ENCODE results near the gene CRYBB1. TPM values are rescaled to one million over a fixed set of nuclear protein-coding genes. Genes with fewer than 3 reads are reported as not detected.

CRYBB1 gene
- polyA plus RNA-seq, 1 of the 3 experiments (the other 2 are of a cell fraction) = 0.05 TPM

DNA sequence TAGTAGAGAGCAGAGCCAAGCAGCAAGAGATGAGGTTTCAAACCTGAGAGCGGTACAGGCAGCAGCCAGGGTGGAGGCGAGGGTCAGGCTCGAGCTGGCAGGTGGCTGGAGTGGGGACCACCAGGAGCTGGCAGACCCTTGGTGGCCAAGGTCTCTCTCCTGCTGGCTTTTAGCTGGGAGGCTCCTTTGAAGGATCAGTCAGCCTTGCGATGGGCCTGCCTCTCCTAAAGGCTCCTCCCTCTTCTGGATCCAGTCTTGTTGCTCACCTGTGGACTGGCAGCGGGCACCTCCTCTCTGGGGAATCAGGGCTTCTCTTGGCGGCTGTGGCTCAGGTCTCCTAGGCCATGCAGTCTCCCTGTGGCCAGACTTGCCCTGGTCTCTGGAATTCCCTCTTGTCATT lies 52.6 kb downstream of the CRYBB1 start:
- Histone ChIP-seq H3F3A (replicated peaks; ENCODE audit: insufficient read depth) (no peaks in the 10 kb centered on the region), H2AFZ (ENCODE audit: low read depth) (no peak overlapping the region), H3K27ac (ENCODE audit: low read depth in 2 of 2, low read length in 1 of 2) (no peak overlapping the region), H3K4me2 (no peak overlapping the region), H3K4me1 (ENCODE audit: control insufficient read depth in 1 of 2, insufficient read depth in 2 of 2, low read depth in 1 of 2, low read length in 1 of 2) (no peaks in the 10 kb centered on the region; a peak in 1 of 4 replicates), H3K36me3 (replicated peaks in 1 of 2; ENCODE audit: control insufficient read depth in 1 of 2, insufficient read depth in 2 of 2, low read length in 1 of 2) (no peaks in the 10 kb centered on the region), H3K9ac (no peak overlapping the region), H3K27me3 (ENCODE audit: insufficient read depth) (no peaks in the 10 kb centered on the region), H4K20me1 (ENCODE audit: insufficient read depth) (no peaks in the 10 kb centered on the region), H3K9me3 (no peaks in the 10 kb centered on the region), H3K9me2 (no peaks in the 10 kb centered on the region), H3K4me3 (ENCODE audit: low read depth in 2 of 2, low read length in 1 of 2) (no peak overlapping the region), H3K79me2 (ENCODE audit: insufficient read depth) (peaks cover 26% of the 10 kb centered on the region; the same call in 1 of the 2 replicates)
- no peak for DNase-seq
- 100% methylated on average over 3 of the region's 6 CpGs for WGBS (ENCODE audit: low lambda C conversion rate)
- no peak for TF ChIP-seq GATA2 (CRISPR knock-in tag; IDR thresholded peaks at IDR 0.05)
- ChIA-PET CTCF (no interaction called here), POLR2A (no interaction called here)

DNA sequence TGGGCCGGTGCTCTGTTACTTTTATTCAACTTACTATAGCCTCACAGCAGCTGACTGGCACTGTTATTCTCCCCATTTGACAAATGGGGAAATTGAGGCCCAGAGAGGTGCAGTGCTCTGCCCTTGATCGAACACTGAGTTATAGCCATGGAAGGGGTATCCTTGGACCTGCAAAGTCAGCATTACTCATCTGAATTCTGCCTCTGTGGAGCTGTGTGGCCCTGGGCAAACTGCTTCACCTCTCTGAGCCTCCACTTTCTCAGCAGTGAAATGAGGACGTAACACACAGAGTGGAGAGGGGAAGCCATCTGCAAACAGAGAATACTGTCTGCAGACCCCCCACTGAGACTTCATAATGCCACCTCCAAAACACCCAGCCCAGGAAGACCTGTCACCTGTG lies 53.2 kb downstream of the CRYBB1 start:
- H3K27me3 ChIP-seq (ENCODE audit: insufficient read depth) = no peaks in the 10 kb centered on the region
- no peak for TF ChIP-seq MEF2A (IDR thresholded peaks at IDR 0.05; ENCODE audit: borderline replicate concordance, low read depth)
- TF ChIP-seq, protein P1, sequence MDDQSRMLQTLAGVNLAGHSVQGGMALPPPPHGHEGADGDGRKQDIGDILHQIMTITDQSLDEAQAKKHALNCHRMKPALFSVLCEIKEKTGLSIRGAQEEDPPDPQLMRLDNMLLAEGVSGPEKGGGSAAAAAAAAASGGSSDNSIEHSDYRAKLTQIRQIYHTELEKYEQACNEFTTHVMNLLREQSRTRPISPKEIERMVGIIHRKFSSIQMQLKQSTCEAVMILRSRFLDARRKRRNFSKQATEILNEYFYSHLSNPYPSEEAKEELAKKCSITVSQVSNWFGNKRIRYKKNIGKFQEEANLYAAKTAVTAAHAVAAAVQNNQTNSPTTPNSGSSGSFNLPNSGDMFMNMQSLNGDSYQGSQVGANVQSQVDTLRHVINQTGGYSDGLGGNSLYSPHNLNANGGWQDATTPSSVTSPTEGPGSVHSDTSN (IDR thresholded peaks at IDR 0.05) = no peak
- no peak for TF ChIP-seq YY1 (IDR thresholded peaks at IDR 0.05; ENCODE audit: low read depth)
- TF ChIP-seq TEAD4 (IDR thresholded peaks at IDR 0.05; ENCODE audit: borderline replicate concordance, insufficient read depth) = no peak
- H3K27ac ChIP-seq (ENCODE audit: low read depth in 2 of 2, low read length in 1 of 2) = no peak overlapping the region
- no peaks in the 10 kb centered on the region for H3F3A ChIP-seq (replicated peaks; ENCODE audit: insufficient read depth)
- no peaks in the 10 kb centered on the region; a peak in 1 of 4 replicates for H3K4me1 ChIP-seq (ENCODE audit: control insufficient read depth in 1 of 2, insufficient read depth in 2 of 2, low read depth in 1 of 2, low read length in 1 of 2)
- H3K36me3 ChIP-seq (replicated peaks in 1 of 2; ENCODE audit: control insufficient read depth in 1 of 2, insufficient read depth in 2 of 2, low read length in 1 of 2) = no peaks in the 10 kb centered on the region
- WGBS (ENCODE audit: low lambda C conversion rate) = 93% methylated on average over 3 of the region's 3 CpGs
- no peak overlapping the region for H3K4me2 ChIP-seq
- H3K9ac ChIP-seq = no peak overlapping the region
- CTCF ChIA-PET = interaction anchor here (1.2 kb wide), 1 partner anchor 52 kb away, joined by 3 read pairs; no protein-coding TSS in a partner anchor
- no peak overlapping the region for H2AFZ ChIP-seq (ENCODE audit: low read depth)
- POLR2A ChIA-PET = no interaction called here
- no peak overlapping the region for H3K4me3 ChIP-seq (ENCODE audit: low read depth in 2 of 2, low read length in 1 of 2)
- H3K79me2 ChIP-seq (ENCODE audit: insufficient read depth) = peaks cover 30% of the 10 kb centered on the region; the same call in 1 of the 2 replicates
- H3K9me3 ChIP-seq = no peaks in the 10 kb centered on the region
- no peaks in the 10 kb centered on the region for H3K9me2 ChIP-seq
- no peaks in the 10 kb centered on the region for H4K20me1 ChIP-seq (ENCODE audit: insufficient read depth)
- DNase-seq = no peak

DNA sequence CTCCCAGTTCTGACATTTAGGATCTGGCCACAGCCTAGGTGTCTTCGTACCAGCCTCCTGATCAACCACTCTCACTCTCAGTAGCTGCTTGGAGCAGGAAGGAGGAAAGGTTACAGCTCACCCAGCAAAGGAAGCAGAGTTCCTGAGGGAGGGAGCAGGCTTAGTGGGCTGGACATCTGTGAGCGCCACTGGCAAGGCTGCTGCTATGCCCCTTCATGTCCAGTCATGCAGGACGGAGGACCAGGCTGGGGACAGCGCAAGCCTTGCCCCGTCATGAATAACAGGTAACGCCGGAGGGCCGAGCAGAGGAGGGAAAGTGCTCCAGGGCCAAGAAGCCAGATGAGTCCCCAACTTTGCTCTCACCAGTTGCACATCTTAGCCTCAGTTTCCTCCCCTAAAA lies 53.6 kb downstream of the CRYBB1 start:
- Histone ChIP-seq H3K9me3 (no peaks in the 10 kb centered on the region), H2AFZ (ENCODE audit: low read depth) (no peak overlapping the region), H3K27me3 (ENCODE audit: insufficient read depth) (no peaks in the 10 kb centered on the region), H3F3A (replicated peaks; ENCODE audit: insufficient read depth) (no peaks in the 10 kb centered on the region), H3K4me1 (ENCODE audit: control insufficient read depth in 1 of 2, insufficient read depth in 2 of 2, low read depth in 1 of 2, low read length in 1 of 2) (no peaks in the 10 kb centered on the region; a peak in 1 of 4 replicates), H3K9me2 (no peaks in the 10 kb centered on the region), H3K9ac (no peak overlapping the region), H4K20me1 (ENCODE audit: insufficient read depth) (no peaks in the 10 kb centered on the region), H3K79me2 (ENCODE audit: insufficient read depth) (peaks cover 27% of the 10 kb centered on the region; the same call in 1 of the 2 replicates), H3K27ac (ENCODE audit: low read depth in 2 of 2, low read length in 1 of 2) (no peak overlapping the region), H3K36me3 (replicated peaks in 1 of 2; ENCODE audit: control insufficient read depth in 1 of 2, insufficient read depth in 2 of 2, low read length in 1 of 2) (no peaks in the 10 kb centered on the region), H3K4me3 (ENCODE audit: low read depth in 2 of 2, low read length in 1 of 2) (no peak overlapping the region), H3K4me2 (no peak overlapping the region)
- no peak for DNase-seq
- ChIA-PET POLR2A (interaction anchor here (0.7 kb wide), 1 partner anchor 108 kb away, joined by 3 read pairs; no protein-coding TSS in a partner anchor), CTCF (interaction anchor here (0.9 to 1.2 kb wide), 2 partner anchors 53 to 61 kb away, joined by 3 to 4 read pairs; no protein-coding TSS in a partner anchor)
- 93% methylated on average over 8 of the region's 8 CpGs for WGBS (ENCODE audit: low lambda C conversion rate)
- no peak for TF ChIP-seq SIN3A (IDR thresholded peaks at IDR 0.05; ENCODE audit: borderline replicate concordance, low read depth, low read length)
- no peak for TF ChIP-seq MEF2A (IDR thresholded peaks at IDR 0.05; ENCODE audit: borderline replicate concordance, low read depth)
- no peak for TF ChIP-seq ELF1 (IDR thresholded peaks at IDR 0.05)
- no peak for TF ChIP-seq NRF1 (IDR thresholded peaks at IDR 0.05; ENCODE audit: low read depth, low read length)
- TF ChIP-seq, protein P2, sequence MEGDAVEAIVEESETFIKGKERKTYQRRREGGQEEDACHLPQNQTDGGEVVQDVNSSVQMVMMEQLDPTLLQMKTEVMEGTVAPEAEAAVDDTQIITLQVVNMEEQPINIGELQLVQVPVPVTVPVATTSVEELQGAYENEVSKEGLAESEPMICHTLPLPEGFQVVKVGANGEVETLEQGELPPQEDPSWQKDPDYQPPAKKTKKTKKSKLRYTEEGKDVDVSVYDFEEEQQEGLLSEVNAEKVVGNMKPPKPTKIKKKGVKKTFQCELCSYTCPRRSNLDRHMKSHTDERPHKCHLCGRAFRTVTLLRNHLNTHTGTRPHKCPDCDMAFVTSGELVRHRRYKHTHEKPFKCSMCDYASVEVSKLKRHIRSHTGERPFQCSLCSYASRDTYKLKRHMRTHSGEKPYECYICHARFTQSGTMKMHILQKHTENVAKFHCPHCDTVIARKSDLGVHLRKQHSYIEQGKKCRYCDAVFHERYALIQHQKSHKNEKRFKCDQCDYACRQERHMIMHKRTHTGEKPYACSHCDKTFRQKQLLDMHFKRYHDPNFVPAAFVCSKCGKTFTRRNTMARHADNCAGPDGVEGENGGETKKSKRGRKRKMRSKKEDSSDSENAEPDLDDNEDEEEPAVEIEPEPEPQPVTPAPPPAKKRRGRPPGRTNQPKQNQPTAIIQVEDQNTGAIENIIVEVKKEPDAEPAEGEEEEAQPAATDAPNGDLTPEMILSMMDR (IDR thresholded peaks at IDR 0.05) = no peak
- TF ChIP-seq, protein P3, sequence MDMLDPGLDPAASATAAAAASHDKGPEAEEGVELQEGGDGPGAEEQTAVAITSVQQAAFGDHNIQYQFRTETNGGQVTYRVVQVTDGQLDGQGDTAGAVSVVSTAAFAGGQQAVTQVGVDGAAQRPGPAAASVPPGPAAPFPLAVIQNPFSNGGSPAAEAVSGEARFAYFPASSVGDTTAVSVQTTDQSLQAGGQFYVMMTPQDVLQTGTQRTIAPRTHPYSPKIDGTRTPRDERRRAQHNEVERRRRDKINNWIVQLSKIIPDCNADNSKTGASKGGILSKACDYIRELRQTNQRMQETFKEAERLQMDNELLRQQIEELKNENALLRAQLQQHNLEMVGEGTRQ (IDR thresholded peaks at IDR 0.05; ENCODE audit: borderline replicate concordance, low read depth, low read length) = no peak
